IMR-90 (cell line): Measurements from ENCODE around the gene OR6J1. TPM values are rescaled to one million over a fixed set of nuclear protein-coding genes. Genes with fewer than 3 reads are reported as not detected.

Experiments used
- ATAC-seq: fragments of 200-7000 bp; cut with Tn5 transposase; 2 replicates; pipeline ENCODE4 v1.9.1; 2020; ENCODE audit warnings: low read depth, mild to moderate bottlenecking, moderate library complexity
- BruUV-seq: library from RNA; stranded (reverse); fragments of 400-500 nt; replicated peaks from 2 replicates; lab custom pipeline; 2021; lab: Mats Ljungman, UMichigan
- CTCF ChIA-PET: fragments of 300-600 bp; formaldehyde crosslinking; extraction: SDS; loops from one replicate; lab custom pipeline; 2021; ENCODE audit warnings: antibody characterized with exemption; lab: Yijun Ruan, JAX
- POLR2A ChIA-PET: fragments of 300-600 bp; sonication (Branson Sonifier 250); formaldehyde crosslinking; loops from one replicate; lab custom pipeline; 2022; ENCODE audit warnings: antibody characterized with exemption; ENCODE audit not compliant: unreplicated experiment; lab: Charles Lee
- DNase-seq: peaks from one replicate; pipeline ENCODE4 v3.0.0; 2013
- H2AFZ ChIP-seq: replicated peaks from 2 replicates; pipeline ENCODE3; 2013; ENCODE audit warnings: low read length, mild to moderate bottlenecking; ENCODE audit not compliant: poor library complexity
- H2AK5ac ChIP-seq: 2 replicates; pipeline ENCODE4 v1.6.1; 2013; ENCODE audit warnings: low read depth, low read length, inconsistent platforms
- H2AK9ac ChIP-seq: replicated peaks from 2 replicates; pipeline ENCODE3; 2013; ENCODE audit warnings: mild to moderate bottlenecking, low read depth, low read length, moderate library complexity; ENCODE audit not compliant: poor library complexity
- H2BK120ac ChIP-seq: 2 replicates; pipeline ENCODE4 v1.6.1; 2013; ENCODE audit warnings: low read depth, low read length, inconsistent platforms
- H2BK15ac ChIP-seq: 3 replicates; pipeline ENCODE4 v1.6.1; 2013; ENCODE audit warnings: low read depth, low read length, inconsistent platforms
- H2BK20ac ChIP-seq: 2 replicates; pipeline ENCODE4 v1.6.1; 2013; ENCODE audit warnings: low read depth, mild to moderate bottlenecking, inconsistent platforms, low read length, moderate library complexity
- H2BK5ac ChIP-seq: 2 replicates; pipeline ENCODE4 v1.6.1; 2013; ENCODE audit warnings: mild to moderate bottlenecking, low read depth, low read length, inconsistent platforms; ENCODE audit not compliant: poor library complexity, severe bottlenecking
- H3K14ac ChIP-seq: replicated peaks from 2 replicates; pipeline ENCODE4 v1.6.1; 2013; ENCODE audit warnings: low read depth, low read length, inconsistent platforms
- H3K18ac ChIP-seq: 2 replicates; pipeline ENCODE4 v1.6.1; 2013; ENCODE audit warnings: low read depth, low read length, control low read depth
- H3K23ac ChIP-seq: 2 replicates; pipeline ENCODE4 v1.6.1; 2013; ENCODE audit warnings: low read depth, low read length, inconsistent platforms
- H3K27ac ChIP-seq: 2 replicates; pipeline ENCODE4 v1.5.1; 2013; ENCODE audit warnings: mild to moderate bottlenecking, control low read depth, low read length; ENCODE audit not compliant: insufficient read depth
- H3K27me3 ChIP-seq: 2 replicates; pipeline ENCODE4 v1.6.1; 2013; ENCODE audit warnings: low read length; ENCODE audit not compliant: control insufficient read depth, insufficient read depth
- H3K36me3 ChIP-seq: 2 replicates; pipeline ENCODE4 v1.6.1; 2013; ENCODE audit warnings: low read length, mixed read lengths; ENCODE audit not compliant: control insufficient read depth, insufficient read depth
- H3K4ac ChIP-seq: 2 replicates; pipeline ENCODE4 v1.6.1; 2013; ENCODE audit warnings: low read depth, low read length, inconsistent platforms
- H3K4me1 ChIP-seq: 2 replicates; pipeline ENCODE4 v1.6.1; 2013; ENCODE audit warnings: low read length, mixed read lengths; ENCODE audit not compliant: control insufficient read depth, insufficient read depth
- H3K4me2 ChIP-seq: 2 replicates; pipeline ENCODE4 v1.6.1; 2013; ENCODE audit warnings: low read depth, mild to moderate bottlenecking, control low read depth, low read length, moderate library complexity
- H3K4me3 ChIP-seq: 2 replicates; pipeline ENCODE4 v1.5.1; 2013; ENCODE audit warnings: low read depth, mild to moderate bottlenecking, control low read depth, low read length, moderate library complexity; ENCODE audit not compliant: insufficient read depth
- H3K56ac ChIP-seq: 2 replicates; pipeline ENCODE4 v1.6.1; 2013; ENCODE audit warnings: low read length, inconsistent platforms; ENCODE audit not compliant: insufficient read depth; ENCODE audit errors: extremely low read depth
- H3K79me1 ChIP-seq, 2 experiments: 2 replicates each; pipeline ENCODE4 v1.6.1; 2013; ENCODE audit warnings: low read length in 2 of 2, inconsistent platforms in 1 of 2, low read depth in 1 of 2
- H3K9ac ChIP-seq: 2 replicates; pipeline ENCODE4 v1.6.1; 2013; ENCODE audit warnings: low read depth, low read length, control low read depth
- H3K9me1 ChIP-seq: 2 replicates; pipeline ENCODE4 v1.6.1; 2013; ENCODE audit warnings: low read length, inconsistent platforms; ENCODE audit not compliant: insufficient read depth
- H3K9me3 ChIP-seq: 2 replicates; pipeline ENCODE4 v1.6.1; 2013; ENCODE audit warnings: low read length; ENCODE audit not compliant: control insufficient read depth, insufficient read depth
- H4K20me1 ChIP-seq: 2 replicates; pipeline ENCODE4 v1.6.1; 2013; ENCODE audit warnings: low read length, inconsistent platforms; ENCODE audit not compliant: insufficient read depth
- H4K5ac ChIP-seq: 2 replicates; pipeline ENCODE4 v1.6.1; 2013; ENCODE audit warnings: mild to moderate bottlenecking, low read depth, low read length, control low read depth
- H4K8ac ChIP-seq, 2 experiments: 2 replicates each; pipeline ENCODE4 v1.6.1; 2013; ENCODE audit warnings: low read depth in 2 of 2, low read length in 2 of 2, control low read depth in 1 of 2, inconsistent platforms in 1 of 2
- H4K91ac ChIP-seq: 2 replicates; pipeline ENCODE4 v1.6.1; 2013; ENCODE audit warnings: low read depth, low read length, inconsistent platforms; ENCODE audit not compliant: insufficient read depth
- BHLHE40 ChIP-seq: fragments of 150-350 bp; IDR thresholded peaks from 2 replicates; pipeline ENCODE4 v1.6.1; 2016; ENCODE audit warnings: mild to moderate bottlenecking, low read depth, low read length
- CEBPB ChIP-seq: IDR thresholded peaks from 2 replicates; pipeline ENCODE4 v1.6.1; 2012; ENCODE audit warnings: low read depth, low read length, improper control_type of control experiment
- CHD1 ChIP-seq: IDR thresholded peaks from 2 replicates; pipeline ENCODE4 v1.6.1; 2012; ENCODE audit warnings: low read depth, low read length, improper control_type of control experiment
- CTCF ChIP-seq: conservative IDR thresholded peaks from 2 replicates; pipeline ENCODE4 v1.5.1; 2012; ENCODE audit warnings: mild to moderate bottlenecking, low read depth, low read length, improper control_type of control experiment
- ELK1 ChIP-seq: fragments of 150-350 bp; IDR thresholded peaks from 2 replicates; pipeline ENCODE4 v1.6.1; 2016; ENCODE audit warnings: low read depth, mild to moderate bottlenecking, low read length, moderate library complexity, borderline replicate concordance
- FOS ChIP-seq: fragments of 150-350 bp; IDR thresholded peaks from 2 replicates; pipeline ENCODE4 v1.6.1; 2016; ENCODE audit warnings: low read depth, low read length
- MAFK ChIP-seq: IDR thresholded peaks from 2 replicates; pipeline ENCODE4 v1.6.1; 2012; ENCODE audit warnings: low read depth, low read length, improper control_type of control experiment
- MAZ ChIP-seq: IDR thresholded peaks from 2 replicates; pipeline ENCODE4 v1.6.1; 2012; ENCODE audit warnings: low read depth, mild to moderate bottlenecking, low read length, improper control_type of control experiment, moderate library complexity, borderline replicate concordance
- MXI1 ChIP-seq: IDR thresholded peaks from 2 replicates; pipeline ENCODE4 v1.6.1; 2012; ENCODE audit warnings: low read depth, mild to moderate bottlenecking, low read length, moderate library complexity, borderline replicate concordance
- NFE2L2 ChIP-seq: fragments of 150-350 bp; IDR thresholded peaks from 2 replicates; pipeline ENCODE4 v1.6.1; 2016; ENCODE audit warnings: low read depth, mild to moderate bottlenecking, low read length
- POLR2A ChIP-seq: IDR thresholded peaks from 2 replicates; pipeline ENCODE4 v1.6.1; 2012; ENCODE audit warnings: mild to moderate bottlenecking, low read depth, low read length
- RAD21 ChIP-seq: IDR thresholded peaks from 2 replicates; pipeline ENCODE4 v1.6.1; 2012; ENCODE audit warnings: low read length, improper control_type of control experiment
- RCOR1 ChIP-seq: IDR thresholded peaks from 2 replicates; pipeline ENCODE4 v1.6.1; 2012; ENCODE audit warnings: mild to moderate bottlenecking, low read length, improper control_type of control experiment; ENCODE audit not compliant: insufficient replicate concordance
- RFX5 ChIP-seq: IDR thresholded peaks from 2 replicates; pipeline ENCODE4 v1.8.0; 2012; ENCODE audit warnings: low read depth, mild to moderate bottlenecking, low read length, moderate library complexity
- SMC3 ChIP-seq: fragments of 150-350 bp; IDR thresholded peaks from 2 replicates; pipeline ENCODE4 v1.6.1; 2016; ENCODE audit warnings: low read depth, mild to moderate bottlenecking, antibody characterized with exemption, low read length, moderate library complexity
- USF2 ChIP-seq: fragments of 150-350 bp; IDR thresholded peaks from 2 replicates; pipeline ENCODE4 v1.6.1; 2017; ENCODE audit warnings: mild to moderate bottlenecking, antibody characterized with exemption, low read length, low read depth
- WGBS, 2 experiments: methylation state at CpG; one replicate each; pipeline versions ENCODE4 v1.1.5 to v1.1.7; 2013; ENCODE audit warnings: missing lambda C conversion rate in 2 of 2; ENCODE audit not compliant: insufficient read length in 1 of 2; ENCODE audit errors: extremely low coverage in 2 of 2; 5-methylcytosine and 5-hydroxymethylcytosine counted together
- dilution Hi-C: fragments of 300-500 bp; cut with HindIII; formaldehyde crosslinking; loops from one replicate; pipeline ENCODE4 v1.14.3; 2018; ENCODE audit warnings: low sequenced_read_pairs; ENCODE audit not compliant: unreplicated experiment
- in situ Hi-C: fragments of 300-500 bp; cut with MboI; formaldehyde crosslinking; loops from 3 replicates; pipeline ENCODE4 v1.14.3; 2019; ENCODE audit warnings: low sequenced_read_pairs, inconsistent platforms, mixed read lengths
- intact Hi-C: fragments of 100-400 bp; cut with micrococcal nuclease; formaldehyde crosslinking; loops from 2 replicates; pipeline ENCODE4 v1.10.0; 2022
- polyA plus RNA-seq, 3 experiments: library from polyadenylated mRNA; depleted of rRNA; stranded (reverse); fragments of >200 nt; gene quantifications; 2 replicates each; pipeline ENCODE4 v1.2.3, GENCODE V29; 2012; ENCODE audit warnings: low replicate concordance in 1 of 3
- total RNA-seq: library from RNA; depleted of rRNA; stranded (reverse); fragments of >200 nt; gene quantifications from 2 replicates; pipeline ENCODE4 v1.2.3, GENCODE V29; 2012

OR6J1 gene
- total and polyA plus RNA-seq, 2 of the 4 experiments (the other 2 are of a cell fraction) = not detected

- H3K4me1 ChIP-seq = peaks cover 4% of the 10 kb centered on the region; the same call in 1 of the 2 replicates
- TF ChIP-seq MXI1 = no peak
- no peak for TF ChIP-seq MAZ
- TF ChIP-seq RCOR1 = no peak
- no peak for TF ChIP-seq POLR2A
- TF ChIP-seq SMC3 = no peak
- no peak for TF ChIP-seq RAD21
- TF ChIP-seq MAFK = no peak
- TF ChIP-seq FOS = no peak
- TF ChIP-seq NFE2L2 = no peak
- no peak for TF ChIP-seq CHD1
- TF ChIP-seq CTCF = no peak
- TF ChIP-seq ELK1 = no peak
- TF ChIP-seq BHLHE40 = no peak
- no peak for TF ChIP-seq USF2
- TF ChIP-seq CEBPB = no peak
- TF ChIP-seq RFX5 = no peak
- no peak overlapping the region for H2BK20ac ChIP-seq
- no peak overlapping the region for H3K27ac ChIP-seq
- no peak overlapping the region for H3K4ac ChIP-seq
- 94% methylated on average over 4 of the region's 8 CpGs; no CpG with 5 or more reads in 1 of the 2 experiments for WGBS, 2 experiments
- BruUV-seq = no TSS peak
- H3K27me3 ChIP-seq = peaks cover 12% of the 10 kb centered on the region
- no peaks in the 10 kb centered on the region for H3K36me3 ChIP-seq
- no peak overlapping the region for H3K23ac ChIP-seq
- H3K56ac ChIP-seq = no peak overlapping the region
- no peak overlapping the region for H3K4me2 ChIP-seq
- DNase-seq (no peak), ATAC-seq (no peak)
- no peak overlapping the region for H3K18ac ChIP-seq
- no peak overlapping the region for H2AK9ac ChIP-seq
- H2BK15ac ChIP-seq = no peak overlapping the region
- no peak overlapping the region for H3K4me3 ChIP-seq
- H2BK5ac ChIP-seq = no peak overlapping the region
- no peaks in the 10 kb centered on the region for H3K79me1 ChIP-seq
- H2BK120ac ChIP-seq = no peak overlapping the region
- CTCF ChIA-PET = no interaction called here
- H4K20me1 ChIP-seq = no peaks in the 10 kb centered on the region
- POLR2A ChIA-PET = interaction anchor here (0.6 kb wide), 1 partner anchor 53 kb away, joined by 12 read pairs; no protein-coding TSS in a partner anchor
- no peak overlapping the region for H4K8ac ChIP-seq
- intact Hi-C loops (no loop called here), dilution Hi-C loops (no loop called here), in situ Hi-C loops (no loop called here)
- no peak overlapping the region for H3K9ac ChIP-seq
- H3K9me3 ChIP-seq = no peaks in the 10 kb centered on the region
- no peak overlapping the region for H3K14ac ChIP-seq
- H2AK5ac ChIP-seq = no peak overlapping the region
- no peak overlapping the region for H2AFZ ChIP-seq
- no peak overlapping the region for H4K91ac ChIP-seq
- H3K9me1 ChIP-seq = no peaks in the 10 kb centered on the region; the same call in 1 of the 2 replicates
- H4K5ac ChIP-seq = no peak overlapping the region
These were observed 9.8 kb downstream of the OR6J1 start for GRCh38 chr14:22634233-22634900.
